OCI-LY7 (cell line): ENCODE measurements around the gene CENPN.

Experiments
- EZH2phosphoT487 ChIP-seq: fragments of 200-600 bp; sonication (generic); IDR thresholded peaks from 2 replicates; pipeline ENCODE4 v1.6.1; 2018; ENCODE audit warnings: low read depth, borderline replicate concordance, mild to moderate bottlenecking, mixed run types, antibody characterized with exemption, low read length, moderate library complexity, mixed read lengths
- TF ChIP-seq, protein P1 (sequence below): fragments of 200-600 bp; sonication (generic); conservative IDR thresholded peaks from 2 replicates; pipeline ENCODE4 v1.5.1; 2014; ENCODE audit warnings: mild to moderate bottlenecking, antibody characterized with exemption, low read length, moderate library complexity, mixed read lengths

- TF ChIP-seq, protein P1, sequence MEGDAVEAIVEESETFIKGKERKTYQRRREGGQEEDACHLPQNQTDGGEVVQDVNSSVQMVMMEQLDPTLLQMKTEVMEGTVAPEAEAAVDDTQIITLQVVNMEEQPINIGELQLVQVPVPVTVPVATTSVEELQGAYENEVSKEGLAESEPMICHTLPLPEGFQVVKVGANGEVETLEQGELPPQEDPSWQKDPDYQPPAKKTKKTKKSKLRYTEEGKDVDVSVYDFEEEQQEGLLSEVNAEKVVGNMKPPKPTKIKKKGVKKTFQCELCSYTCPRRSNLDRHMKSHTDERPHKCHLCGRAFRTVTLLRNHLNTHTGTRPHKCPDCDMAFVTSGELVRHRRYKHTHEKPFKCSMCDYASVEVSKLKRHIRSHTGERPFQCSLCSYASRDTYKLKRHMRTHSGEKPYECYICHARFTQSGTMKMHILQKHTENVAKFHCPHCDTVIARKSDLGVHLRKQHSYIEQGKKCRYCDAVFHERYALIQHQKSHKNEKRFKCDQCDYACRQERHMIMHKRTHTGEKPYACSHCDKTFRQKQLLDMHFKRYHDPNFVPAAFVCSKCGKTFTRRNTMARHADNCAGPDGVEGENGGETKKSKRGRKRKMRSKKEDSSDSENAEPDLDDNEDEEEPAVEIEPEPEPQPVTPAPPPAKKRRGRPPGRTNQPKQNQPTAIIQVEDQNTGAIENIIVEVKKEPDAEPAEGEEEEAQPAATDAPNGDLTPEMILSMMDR, result no peak
- no peak for TF ChIP-seq EZH2phosphoT487
Measured at GRCh38 chr16:80982646-80983045, 24.4 kb upstream of the CENPN start.
